Sigmoid colon (tissue), 7 donors: Measurements from ENCODE around the gene JMJD1C. TPM values are rescaled to one million over a fixed set of nuclear protein-coding genes. Genes with fewer than 3 reads are reported as not detected.

ENCODE experiments used
- DNase-seq: peaks from one replicate; pipeline ENCODE4 v3.0.0-alpha.2; 2019
- H3K27ac ChIP-seq, 4 donors: fragments of 200-600 bp; sonication (generic); one replicate each; pipeline ENCODE4 v1.5.1; 2016 to 2019; ENCODE audit warnings: mild to moderate bottlenecking in 1 of 4
- H3K27me3 ChIP-seq, 3 donors: fragments of 200-600 bp; sonication (generic); one replicate each; pipeline ENCODE4 v1.5.1; 2019; ENCODE audit warnings: mild to moderate bottlenecking in 1 of 3
- H3K36me3 ChIP-seq, 4 donors: fragments of 200-600 bp; sonication (generic); one replicate each; pipeline ENCODE4 v1.5.1; 2016 to 2019
- H3K4me1 ChIP-seq, 4 donors: fragments of 200-600 bp; sonication (generic); one replicate each; pipeline ENCODE4 v1.5.1; 2017 to 2019
- H3K4me3 ChIP-seq, 4 donors: fragments of 200-600 bp; sonication (generic); one replicate each; pipeline ENCODE4 v1.5.1; 2017 to 2019; ENCODE audit warnings: mild to moderate bottlenecking in 2 of 4, moderate library complexity in 1 of 4
- H3K9me3 ChIP-seq, 4 donors: fragments of 200-600 bp in 3 of 4; sonication (generic) in 3 of 4; one replicate each; pipeline versions ENCODE4 v1.5.1 to v1.6.1; 2013 to 2019
- CTCF ChIP-seq, 4 experiments: fragments of 450-650 bp in 3 of 4; fragments of 200-600 bp in 1 of 4; IDR thresholded peaks; one replicate each; pipeline ENCODE4 v1.5.1; 2016 to 2019; ENCODE audit warnings: antibody characterized with exemption in 4 of 4, mild to moderate bottlenecking in 3 of 4, moderate library complexity in 2 of 4
- EP300 ChIP-seq, 4 donors: sonication (generic); formaldehyde crosslinking; IDR thresholded peaks; one replicate each; pipeline ENCODE4 v1.6.1; 2017; ENCODE audit warnings: antibody characterized with exemption in 4 of 4
- POLR2A ChIP-seq, 2 donors: fragments of 450-650 bp; IDR thresholded peaks; one replicate each; pipeline ENCODE4 v1.6.1; 2016; ENCODE audit warnings: antibody characterized with exemption in 2 of 2, mild to moderate bottlenecking in 2 of 2, moderate library complexity in 2 of 2
- POLR2AphosphoS5 ChIP-seq, 4 donors: sonication (generic); formaldehyde crosslinking; IDR thresholded peaks; one replicate each; pipeline ENCODE4 v1.6.1; 2017; ENCODE audit warnings: antibody characterized with exemption in 4 of 4
- WGBS, 2 donors: extraction: QIAGEN DNeasy Blood & Tissue Kit; methylation state at CpG; one replicate each; pipeline ENCODE4 v1.1.7; 2013; 5-methylcytosine and 5-hydroxymethylcytosine counted together
- intact Hi-C: fragments of 100-400 bp; cut with DNase I; formaldehyde crosslinking; loops from one replicate; pipeline ENCODE4 v1.15.1; 2023
- polyA plus RNA-seq, 3 donors: library from polyadenylated mRNA; stranded (reverse); fragments of 200-250 nt; gene quantifications; one replicate each; pipeline ENCODE4 v1.2.3, GENCODE V29; 2013
- total RNA-seq, 4 donors: library from RNA; depleted of rRNA; stranded (reverse); fragments of >200 nt; gene quantifications; one replicate each; pipeline ENCODE4 v1.1.0, GENCODE V29; 2016
- donor health status: healthy with polysubstance abuse.
- donor health status: Bipolar disorder and iron deficiency.
- donor health status: healthy.

Gene JMJD1C
- total and polyA plus RNA-seq, 7 donors: 13.2 to 134 (median 94.2) TPM

GRCh38 chr10:63281967-63282366 lies 183.8 kb downstream of the JMJD1C start:
- no peak for DNase-seq
- Histone ChIP-seq H3K4me3 (no peak overlapping the region), H3K27me3 (no peaks in the 10 kb centered on the region), H3K36me3 (no peaks in the 10 kb centered on the region), H3K27ac (no peak overlapping the region), H3K9me3 (no peaks in the 10 kb centered on the region), H3K4me1 (peaks cover 0 to 7% (median 0%) of the 10 kb centered on the region in 4 donors)
- 86 to 91% methylated on average over 3 of the region's 3 CpGs for WGBS, 2 donors
- intact Hi-C loops: no loop called here
- no peak for TF ChIP-seq EP300 (IDR thresholded peaks at IDR 0.05)
- no peak for TF ChIP-seq POLR2AphosphoS5 (IDR thresholded peaks at IDR 0.05)
- no peak for TF ChIP-seq POLR2A (IDR thresholded peaks at IDR 0.05)
- TF ChIP-seq CTCF (IDR thresholded peaks at IDR 0.05): no peak

- Histone ChIP-seq H3K27me3 (no peaks in the 10 kb centered on the region), H3K36me3 (no peaks in the 10 kb centered on the region), H3K4me1 (no peaks in the 10 kb centered on the region), H3K9me3 (no peaks in the 10 kb centered on the region), H3K4me3 (no peak overlapping the region), H3K27ac (no peak overlapping the region)
- TF ChIP-seq EP300 (IDR thresholded peaks at IDR 0.05) (no peak), CTCF (IDR thresholded peaks at IDR 0.05) (no peak), POLR2AphosphoS5 (IDR thresholded peaks at IDR 0.05) (no peak)
- 98% methylated on average over 6 of the region's 6 CpGs for WGBS, 2 donors
- no peak for DNase-seq
- intact Hi-C loops: no loop called here
Observed at GRCh38 chr10:63280386-63280785, 185.4 kb downstream of the JMJD1C start.

GRCh38 chr10:63275094-63275493 lies 190.7 kb downstream of the JMJD1C start:
- no peak overlapping the region for H3K27ac ChIP-seq
- 56 to 83% methylated on average over 3 of the region's 3 CpGs for WGBS, 2 donors
- TF ChIP-seq POLR2A (IDR thresholded peaks at IDR 0.05) (no peak), POLR2AphosphoS5 (IDR thresholded peaks at IDR 0.05) (no peak), EP300 (IDR thresholded peaks at IDR 0.05) (no peak), CTCF (IDR thresholded peaks at IDR 0.05) (no peak)

DNA sequence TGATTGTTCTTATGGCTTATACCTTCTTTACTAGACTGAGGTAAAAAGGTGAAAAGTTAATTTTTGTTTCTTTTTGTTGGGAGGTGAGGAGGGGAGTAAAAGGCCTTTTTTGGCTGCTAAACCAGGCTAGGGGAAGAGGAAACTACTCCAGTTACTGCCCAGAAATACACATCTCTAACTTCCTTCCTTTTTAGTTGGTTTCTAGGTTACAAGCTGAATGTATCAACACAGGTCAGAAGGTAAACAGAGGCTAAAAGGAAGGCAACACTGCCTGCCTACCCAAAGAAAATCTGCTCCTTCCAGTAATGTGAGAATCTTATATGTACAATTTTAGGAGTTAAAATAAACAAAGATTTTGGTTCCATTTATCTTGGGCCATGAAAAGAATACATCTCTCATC lies 192.2 kb downstream of the JMJD1C start:
- no peaks in the 10 kb centered on the region for H3K9me3 ChIP-seq
- H3K4me3 ChIP-seq: no peak overlapping the region
- peak overlapping the region in 2 of 4 donors; percentile 35 to 43 for H3K27ac ChIP-seq

More at GRCh38 chr10:63275094-63275493, 190.7 kb downstream of the JMJD1C start:
- no peak overlapping the region for H3K4me3 ChIP-seq
- no peaks in the 10 kb centered on the region for H3K9me3 ChIP-seq
- no peaks in the 10 kb centered on the region for H3K27me3 ChIP-seq
- no peaks in the 10 kb centered on the region for H3K36me3 ChIP-seq
- H3K4me1 ChIP-seq: peaks cover 0 to 22% (median 10%) of the 10 kb centered on the region in 4 donors
- intact Hi-C loops: no loop called here
- DNase-seq: no peak

More for the DNA sequence above, 192.2 kb downstream of the JMJD1C start:
- DNase-seq: no peak
- Histone ChIP-seq H3K36me3 (no peaks in the 10 kb centered on the region), H3K27me3 (no peaks in the 10 kb centered on the region), H3K4me1 (peaks cover 0 to 30% (median 12%) of the 10 kb centered on the region in 4 donors)
- TF ChIP-seq POLR2AphosphoS5 (IDR thresholded peaks at IDR 0.05) (peak in 1 of 4 donors; percentile 60), CTCF (IDR thresholded peaks at IDR 0.05) (no peak)
- intact Hi-C loops: no loop called here
